Mesendoderm (in vitro differentiated cells): ENCODE data around the gene NKIRAS2.
A peak's percentile ranks its signal among the peaks of the same experiment; 100 is the strongest.

Source experiments
- DNase-seq: peaks from one replicate; pipeline ENCODE4 v3.0.0; 2013
- H2AK5ac ChIP-seq: 2 replicates; pipeline ENCODE4 v1.6.1; 2013; ENCODE audit warnings: low read length, inconsistent platforms
- H2BK120ac ChIP-seq: 2 replicates; pipeline ENCODE4 v1.6.1; 2013; ENCODE audit warnings: low read depth, mild to moderate bottlenecking, low read length, moderate library complexity, mixed read lengths
- H2BK15ac ChIP-seq: replicated peaks from 2 replicates; pipeline ENCODE4 v1.6.1; 2013; ENCODE audit warnings: low read depth, mild to moderate bottlenecking, moderate library complexity
- H2BK5ac ChIP-seq: 2 replicates; pipeline ENCODE4 v1.6.1; 2013; ENCODE audit warnings: low read length, inconsistent platforms
- H3K18ac ChIP-seq: 2 replicates; pipeline ENCODE4 v1.6.1; 2013; ENCODE audit warnings: mild to moderate bottlenecking, low read length, mixed read lengths
- H3K23ac ChIP-seq: one replicate; pipeline ENCODE4 v1.6.1; 2013; ENCODE audit warnings: low read length
- H3K27ac ChIP-seq: 2 replicates; pipeline ENCODE4 v1.5.1; 2013; ENCODE audit warnings: low read depth, mild to moderate bottlenecking, inconsistent platforms, low read length, moderate library complexity
- H3K27me3 ChIP-seq: 2 replicates; pipeline ENCODE4 v1.6.1; 2013; ENCODE audit warnings: low read length, control low read depth, mild to moderate bottlenecking, inconsistent platforms; ENCODE audit not compliant: insufficient read depth, poor library complexity
- H3K36me3 ChIP-seq: 2 replicates; pipeline ENCODE4 v1.6.1; 2013; ENCODE audit warnings: low read length, inconsistent platforms; ENCODE audit not compliant: control insufficient read depth, insufficient read depth
- H3K4ac ChIP-seq: one replicate; pipeline ENCODE4 v1.6.1; 2013; ENCODE audit warnings: low read depth, mild to moderate bottlenecking, low read length, moderate library complexity
- H3K4me1 ChIP-seq: 2 replicates; pipeline ENCODE4 v1.6.1; 2013; ENCODE audit warnings: low read depth, low read length, inconsistent platforms; ENCODE audit not compliant: control insufficient read depth
- H3K4me2 ChIP-seq: 2 replicates; pipeline ENCODE4 v1.6.1; 2013; ENCODE audit warnings: low read length
- H3K4me3 ChIP-seq: 2 replicates; pipeline ENCODE4 v1.5.1; 2013; ENCODE audit warnings: mild to moderate bottlenecking, low read length
- H3K56ac ChIP-seq: one replicate; pipeline ENCODE4 v1.6.1; 2013; ENCODE audit warnings: low read length
- H3K79me1 ChIP-seq: 2 replicates; pipeline ENCODE4 v1.6.1; 2013; ENCODE audit warnings: low read length, inconsistent platforms
- H3K79me2 ChIP-seq: 2 replicates; pipeline ENCODE4 v1.6.1; 2013; ENCODE audit warnings: mild to moderate bottlenecking, low read length; ENCODE audit not compliant: control insufficient read depth, insufficient read depth
- H3K9ac ChIP-seq: 2 replicates; pipeline ENCODE4 v1.6.1; 2013; ENCODE audit warnings: low read length, inconsistent platforms
- H4K5ac ChIP-seq: one replicate; pipeline ENCODE4 v1.6.1; 2013; ENCODE audit warnings: low read length
- H4K8ac ChIP-seq: one replicate; pipeline ENCODE4 v1.6.1; 2013; ENCODE audit warnings: low read depth, mild to moderate bottlenecking, control low read depth, low read length, moderate library complexity
- WGBS: extraction: QIAGEN DNeasy Blood & Tissue Kit; methylation state at CpG from one replicate; pipeline ENCODE4 v1.1.7; 2013; ENCODE audit warnings: low lambda C conversion rate, missing lambda C conversion rate; ENCODE audit not compliant: insufficient coverage; ENCODE audit errors: extremely low coverage; 5-methylcytosine and 5-hydroxymethylcytosine counted together

The NKIRAS2 gene

DNA sequence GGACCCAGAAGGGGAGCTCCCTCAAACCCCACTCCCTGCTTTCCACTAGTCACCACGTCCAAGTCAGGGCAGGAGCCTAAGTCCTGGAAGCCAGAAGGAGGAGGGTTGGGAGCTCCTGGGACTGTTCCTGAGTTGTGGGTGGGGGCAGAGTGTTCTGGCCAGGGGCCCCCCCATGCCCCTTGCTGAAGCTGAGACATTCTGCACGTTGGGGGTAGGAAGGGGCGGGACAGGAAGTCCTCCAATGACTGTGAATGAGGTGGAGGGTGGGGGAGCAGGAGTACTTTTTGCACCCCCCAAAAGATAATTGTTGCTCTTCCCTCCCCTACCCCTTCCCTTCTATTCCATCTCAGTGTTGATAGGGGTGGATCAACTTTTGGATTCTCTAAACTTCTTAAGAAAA is 51.9 kb downstream of the NKIRAS2 start:
- H3K79me1 ChIP-seq, result no peaks in the 10 kb centered on the region
- DNase-seq, result no peak
- H2BK15ac ChIP-seq, result no peak overlapping the region
- no peaks in the 10 kb centered on the region for H3K36me3 ChIP-seq
- peaks cover 2% of the 10 kb centered on the region for H3K4me1 ChIP-seq
- H3K23ac ChIP-seq, result no peak overlapping the region
- H4K8ac ChIP-seq, result no peak overlapping the region
- H2BK120ac ChIP-seq, result no peak overlapping the region
- no peak overlapping the region for H3K18ac ChIP-seq
- H3K9ac ChIP-seq, result no peak overlapping the region
- no peak overlapping the region for H2BK5ac ChIP-seq
- peak overlapping the region; percentile 26 for H3K56ac ChIP-seq
- no peak overlapping the region for H3K4me2 ChIP-seq
- no peaks in the 10 kb centered on the region for H3K79me2 ChIP-seq
- no peak overlapping the region for H3K4me3 ChIP-seq
- no peak overlapping the region for H3K27ac ChIP-seq
- H3K4ac ChIP-seq, result no peak overlapping the region
- H4K5ac ChIP-seq, result no peak overlapping the region
- no peak overlapping the region for H2AK5ac ChIP-seq
- no peaks in the 10 kb centered on the region for H3K27me3 ChIP-seq
- WGBS, result no CpG with 5 or more reads among the region's 3 CpGs

DNA sequence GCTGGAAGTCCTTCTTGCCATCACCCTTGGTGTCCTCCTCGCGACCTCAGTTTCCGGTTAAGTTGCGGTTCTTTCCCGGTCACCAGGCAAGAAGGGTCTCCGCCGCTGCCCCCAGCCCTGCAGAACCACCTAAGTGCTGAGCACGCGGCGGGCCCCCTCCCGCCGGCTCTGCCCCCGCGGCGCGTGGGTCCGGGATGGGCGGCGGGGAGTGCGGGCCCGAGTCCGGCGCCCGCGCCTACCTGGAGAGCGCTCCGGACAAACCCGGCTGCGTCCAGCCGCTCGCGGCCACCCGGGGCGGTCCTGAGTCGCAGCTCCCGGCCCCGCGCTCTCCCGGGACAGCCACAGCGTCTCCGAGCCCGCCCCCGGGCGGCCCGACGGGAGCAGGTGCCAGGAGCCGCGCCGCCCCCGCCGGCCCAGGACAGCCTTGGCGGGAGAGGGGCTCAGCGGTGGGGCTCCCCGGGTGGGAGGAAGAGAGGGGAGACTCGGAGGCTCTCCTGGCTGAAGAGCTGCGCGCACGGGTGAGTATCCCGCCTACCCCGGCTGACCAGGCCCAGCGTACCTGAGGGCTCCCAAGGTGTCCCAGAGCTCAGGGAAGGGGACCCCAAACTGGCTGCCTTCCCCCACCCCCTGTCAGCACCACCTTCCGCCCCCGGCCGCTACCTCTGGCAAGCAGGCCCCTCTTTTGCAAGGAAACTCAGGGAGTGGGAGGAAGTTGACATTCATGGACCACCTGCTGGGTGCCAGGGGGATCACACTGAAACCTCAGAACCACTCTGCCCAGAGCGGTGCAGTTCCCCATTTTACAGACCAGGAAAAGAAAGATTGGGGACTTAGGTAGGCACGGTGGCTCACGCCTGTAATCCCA is 52.7 kb downstream of the NKIRAS2 start:
- Histone ChIP-seq H3K56ac (peak overlapping the region; percentile 71), H3K79me2 (no peaks in the 10 kb centered on the region), H2BK15ac (no peak overlapping the region), H2AK5ac (no peak overlapping the region), H3K23ac (no peak overlapping the region), H3K27ac (no peak overlapping the region), H3K4me1 (peaks cover 2% of the 10 kb centered on the region), H2BK120ac (no peak overlapping the region), H3K4ac (peak overlapping the region; percentile 50), H3K27me3 (no peaks in the 10 kb centered on the region), H3K9ac (peak overlapping the region; percentile 31), H2BK5ac (no peak overlapping the region), H4K5ac (no peak overlapping the region), H3K4me2 (peak overlapping the region; percentile 30), H3K18ac (peak overlapping the region; percentile 20), H3K36me3 (no peaks in the 10 kb centered on the region), H3K4me3 (no peak overlapping the region), H4K8ac (no peak overlapping the region), H3K79me1 (no peaks in the 10 kb centered on the region)
- no peak for DNase-seq
- WGBS, result no CpG with 5 or more reads among the region's 67 CpGs
